Left forelimb (tissue), 1 donor: ENCODE measurements around the gene ADIPOR2.

Experiments
- DNase-seq: peaks from one replicate; pipeline ENCODE4 v3.0.0-alpha.2; 2018; ENCODE audit warnings: low spot score

The ADIPOR2 gene

GRCh38 chr12:1737652-1738286 is 46.9 kb downstream of the ADIPOR2 start:
- no peak for DNase-seq

GRCh38 chr12:1738446-1738845 is 47.6 kb downstream of the ADIPOR2 start:
- no peak for DNase-seq

GRCh38 chr12:1739368-1739767 is 48.5 kb downstream of the ADIPOR2 start:
- DNase-seq = no peak

GRCh38 chr12:1740161-1740948 is 49.5 kb downstream of the ADIPOR2 start:
- DNase-seq = no peak

GRCh38 chr12:1741154-1741949 is 50.5 kb downstream of the ADIPOR2 start:
- no peak for DNase-seq

- no peak for DNase-seq
Observed at GRCh38 chr12:1744932-1745331, 54.1 kb downstream of the ADIPOR2 start.

- no peak for DNase-seq
Observed at GRCh38 chr12:1747609-1748008, 56.7 kb downstream of the ADIPOR2 start.

GRCh38 chr12:1749019-1749418 is 58.1 kb downstream of the ADIPOR2 start:
- DNase-seq = no peak

GRCh38 chr12:1750300-1750699 is 59.4 kb downstream of the ADIPOR2 start:
- DNase-seq = no peak

GRCh38 chr12:1758376-1758775 is 67.5 kb downstream of the ADIPOR2 start:
- DNase-seq = no peak

- DNase-seq = no peak
Observed at GRCh38 chr12:1758887-1759286, 68.0 kb downstream of the ADIPOR2 start.

GRCh38 chr12:1760566-1761382 is 69.9 kb downstream of the ADIPOR2 start:
- no peak for DNase-seq

GRCh38 chr12:1761857-1762256 is 71.0 kb downstream of the ADIPOR2 start:
- DNase-seq = no peak

- no peak for DNase-seq
Observed at GRCh38 chr12:1763153-1763552, 72.3 kb downstream of the ADIPOR2 start.

GRCh38 chr12:1766110-1766509 is 75.2 kb downstream of the ADIPOR2 start:
- DNase-seq = no peak

- no peak for DNase-seq
Observed at GRCh38 chr12:1767407-1768090, 76.7 kb downstream of the ADIPOR2 start.

GRCh38 chr12:1768615-1769014 is 77.7 kb downstream of the ADIPOR2 start:
- DNase-seq = no peak

GRCh38 chr12:1769809-1770494 is 79.1 kb downstream of the ADIPOR2 start:
- no peak for DNase-seq

- no peak for DNase-seq
Observed at GRCh38 chr12:1773937-1774655, 83.2 kb downstream of the ADIPOR2 start.
